Esophagus squamous epithelium (tissue), 5 donors: ENCODE results near the gene OGFR. TPM values are rescaled to one million over a fixed set of nuclear protein-coding genes. Genes with fewer than 3 reads are reported as not detected.
A peak's percentile ranks its signal among the peaks of the same experiment; 100 is the strongest.

Experiments used
- DNase-seq: peaks from one replicate; lab custom pipeline; 2025; lab: John Stamatoyannopoulos, UW
- H3K27ac ChIP-seq, 4 donors: fragments of 200-600 bp; sonication (generic); one replicate each; pipeline ENCODE4 v1.5.1; 2016 to 2019; ENCODE audit warnings: mild to moderate bottlenecking in 1 of 4
- H3K27me3 ChIP-seq, 4 donors: fragments of 200-600 bp; sonication (generic); 1 replicate in 3 of 4; 2 replicates in 1 of 4; pipeline versions ENCODE4 v1.5.1 to v1.6.0; 2017 to 2021; ENCODE audit warnings: antibody characterized with exemption in 1 of 4
- H3K36me3 ChIP-seq, 3 donors: fragments of 200-600 bp; sonication (generic); one replicate each; pipeline ENCODE4 v1.5.1; 2016 to 2019
- H3K4me1 ChIP-seq, 3 donors: fragments of 200-600 bp; sonication (generic); one replicate each; pipeline ENCODE4 v1.5.1; 2017 to 2019
- H3K4me3 ChIP-seq, 4 donors: fragments of 200-600 bp; sonication (generic); 1 replicate in 3 of 4; 2 replicates in 1 of 4; pipeline ENCODE4 v1.5.1; 2016 to 2019; ENCODE audit warnings: mild to moderate bottlenecking in 2 of 4, moderate library complexity in 1 of 4
- H3K9me3 ChIP-seq, 3 donors: fragments of 200-600 bp; sonication (generic); one replicate each; pipeline ENCODE4 v1.5.1; 2016 to 2019
- CTCF ChIP-seq, 6 experiments: fragments of 450-650 bp in 4 of 6; fragments of 200-600 bp in 2 of 6; sonication (generic) in 2 of 6; IDR thresholded peaks; one replicate each; pipeline ENCODE4 v1.5.1; 2016 to 2019; ENCODE audit warnings: antibody characterized with exemption in 6 of 6, mild to moderate bottlenecking in 4 of 6, moderate library complexity in 4 of 6
- POLR2A ChIP-seq, 4 donors: fragments of 450-650 bp; IDR thresholded peaks; one replicate each; pipeline ENCODE4 v1.6.1; 2017; ENCODE audit warnings: antibody characterized with exemption in 4 of 4, mild to moderate bottlenecking in 4 of 4, moderate library complexity in 3 of 4
- WGBS, 2 donors: methylation state at CpG; one replicate each; pipeline ENCODE4 v1.1.5; 2018; 5-methylcytosine and 5-hydroxymethylcytosine counted together
- intact Hi-C: fragments of 100-400 bp; cut with DNase I; formaldehyde crosslinking; loops from one replicate; pipeline ENCODE4 v1.15.0; 2022
- total RNA-seq, 4 donors: library from RNA; depleted of rRNA; stranded (reverse); fragments of >200 nt; gene quantifications; one replicate each; pipeline ENCODE4 v1.1.0, GENCODE V29; 2016
- donor health status: DM: yes; HTN: yes; CAD: no.

The OGFR gene
- total RNA-seq, 4 donors from 2014 or later, result 19.1 to 41.4 (median 27.3) TPM

- Histone ChIP-seq H3K27ac (no peak overlapping the region), H3K36me3 (peaks cover 38 to 64% (median 40%) of the 10 kb centered on the region in 3 donors), H3K9me3 (no peaks in the 10 kb centered on the region), H3K4me1 (peaks cover 29 to 41% (median 31%) of the 10 kb centered on the region in 3 donors), H3K27me3 (no peaks in the 10 kb centered on the region), H3K4me3 (no peak overlapping the region)
- intact Hi-C loops, result no loop called here
- no peak for DNase-seq
- WGBS, 2 donors, result 74 to 78% methylated on average over 7 to 16 of the region's 23 CpGs
- TF ChIP-seq POLR2A (IDR thresholded peaks at IDR 0.05), result no peak
Measured at GRCh38 chr20:62807444-62808210, 3.0 kb downstream of the OGFR start.

GRCh38 chr20:62808211-62808865 lies 3.7 kb downstream of the OGFR start:
- Histone ChIP-seq H3K36me3 (peaks cover 41 to 71% (median 42%) of the 10 kb centered on the region in 3 donors), H3K27ac (no peak overlapping the region), H3K4me1 (peaks cover 29 to 40% (median 31%) of the 10 kb centered on the region in 3 donors), H3K9me3 (no peaks in the 10 kb centered on the region), H3K4me3 (no peak overlapping the region), H3K27me3 (no peaks in the 10 kb centered on the region)
- DNase-seq, result no peak
- intact Hi-C loops, result no loop called here
- no peak for TF ChIP-seq POLR2A (IDR thresholded peaks at IDR 0.05)
- TF ChIP-seq CTCF (IDR thresholded peaks at IDR 0.05), result peak; percentile 79 to 93 (median 86)
- WGBS, 2 donors, result 38 to 63% methylated on average over 8 to 17 of the region's 21 CpGs

GRCh38 chr20:62809530-62810428 lies 5.1 kb downstream of the OGFR start:
- Histone ChIP-seq H3K4me3 (no peak overlapping the region), H3K36me3 (peaks cover 41 to 80% (median 50%) of the 10 kb centered on the region in 3 donors), H3K9me3 (no peaks in the 10 kb centered on the region), H3K27me3 (peaks cover 0 to 8% (median 0%) of the 10 kb centered on the region in 4 donors), H3K27ac (no peak overlapping the region), H3K4me1 (peaks cover 24 to 36% (median 31%) of the 10 kb centered on the region in 3 donors)
- intact Hi-C loops, result no loop called here
- DNase-seq, result no peak
- TF ChIP-seq POLR2A (IDR thresholded peaks at IDR 0.05), result no peak
- TF ChIP-seq CTCF (IDR thresholded peaks at IDR 0.05), result no peak
- WGBS, 2 donors, result 87 to 98% methylated on average over 5 to 9 of the region's 24 CpGs

GRCh38 chr20:62811320-62811719 lies 6.7 kb downstream of the OGFR start:
- peaks cover 41 to 79% (median 50%) of the 10 kb centered on the region in 3 donors for H3K36me3 ChIP-seq
- TF ChIP-seq POLR2A (IDR thresholded peaks at IDR 0.05) (no peak), CTCF (IDR thresholded peaks at IDR 0.05) (no peak)
- no peaks in the 10 kb centered on the region for H3K9me3 ChIP-seq
- peaks cover 6 to 23% (median 11%) of the 10 kb centered on the region in 4 donors for H3K27me3 ChIP-seq
- intact Hi-C loops, result no loop called here
- H3K4me3 ChIP-seq, result no peak overlapping the region
- peaks cover 29 to 41% (median 33%) of the 10 kb centered on the region in 3 donors for H3K4me1 ChIP-seq
- H3K27ac ChIP-seq, result no peak overlapping the region
- no peak for DNase-seq
- 91 to 92% methylated on average over 9 to 10 of the region's 21 CpGs for WGBS, 2 donors

- Histone ChIP-seq H3K27ac (no peak overlapping the region), H3K4me1 (peaks cover 28 to 41% (median 33%) of the 10 kb centered on the region in 3 donors), H3K4me3 (no peak overlapping the region), H3K36me3 (peaks cover 41 to 75% (median 50%) of the 10 kb centered on the region in 3 donors), H3K9me3 (no peaks in the 10 kb centered on the region), H3K27me3 (peaks cover 10 to 27% (median 14%) of the 10 kb centered on the region in 4 donors)
- no peak for DNase-seq
- 80 to 93% methylated on average over 3 of the region's 10 CpGs for WGBS, 2 donors
- intact Hi-C loops, result no loop called here
- TF ChIP-seq POLR2A (IDR thresholded peaks at IDR 0.05) (no peak), CTCF (IDR thresholded peaks at IDR 0.05) (no peak)
Measured at GRCh38 chr20:62811720-62812119, 7.1 kb downstream of the OGFR start.
